ENCODE results near the gene TMEM126B.

TMEM126B gene

GRCh38 chr11:85682330-85683305, 54.2 kb downstream of the TMEM126B start:
- DNase-seq (ENCODE audit: low spot score), result peak; percentile 95

GRCh38 chr11:85685125-85685819, 56.9 kb downstream of the TMEM126B start:
- DNase-seq (ENCODE audit: low spot score), result no peak

- peak; percentile 93 for DNase-seq (ENCODE audit: low spot score)
Measured at GRCh38 chr11:85685820-85686459, 57.5 kb downstream of the TMEM126B start, which contains the start of gene CCDC89. TSS of gene CCDC89 (minus strand) at chr11:85686195. CDS start at chr11:85686130, 65 bp downstream.

All from AG20443 (cell line).